GM23338 (cell line): Measurements from ENCODE around the gene AREL1. TPM values are rescaled to one million over a fixed set of nuclear protein-coding genes. Genes with fewer than 3 reads are reported as not detected.

Experiments used
- ATAC-seq: fragments of 200-7000 bp; cut with Tn5 transposase; 3 replicates; pipeline ENCODE4 v1.9.1; 2020
- DNase-seq: peaks from one replicate; pipeline ENCODE4 v3.0.0-alpha.2; 2015; ENCODE audit warnings: low spot score
- H2AFZ ChIP-seq: fragments of 200-600 bp; sonication (generic); 2 replicates; pipeline ENCODE4 v1.8.0; 2016; ENCODE audit warnings: antibody characterized with exemption, mild to moderate bottlenecking, moderate library complexity
- H3F3A ChIP-seq: fragments of 200-600 bp; sonication (generic); replicated peaks from 2 replicates; pipeline ENCODE4 v1.8.0; 2017; ENCODE audit warnings: antibody characterized with exemption, mixed run types, low read depth
- H3K27ac ChIP-seq: fragments of 200-600 bp; sonication (generic); 2 replicates; pipeline ENCODE4 v1.6.1; 2016; ENCODE audit warnings: low read depth
- H3K27me3 ChIP-seq: fragments of 200-600 bp; sonication (generic); 2 replicates; pipeline ENCODE4 v1.8.0; 2016; ENCODE audit warnings: mild to moderate bottlenecking, mixed run types, moderate library complexity; ENCODE audit not compliant: insufficient read depth
- H3K36me3 ChIP-seq: fragments of 200-600 bp; sonication (generic); 2 replicates; pipeline ENCODE4 v1.8.0; 2016; ENCODE audit warnings: mild to moderate bottlenecking; ENCODE audit not compliant: insufficient read depth
- H3K4me1 ChIP-seq: fragments of 200-600 bp; sonication (generic); 2 replicates; pipeline ENCODE4 v1.8.0; 2016; ENCODE audit warnings: mild to moderate bottlenecking, moderate library complexity; ENCODE audit not compliant: insufficient read depth
- H3K4me2 ChIP-seq: fragments of 200-600 bp; sonication (generic); 2 replicates; pipeline ENCODE4 v1.7.1; 2017; ENCODE audit warnings: mixed run types
- H3K4me3 ChIP-seq: fragments of 200-600 bp; sonication (generic); 2 replicates; pipeline ENCODE4 v1.6.1; 2016; ENCODE audit warnings: mixed run types
- H3K79me2 ChIP-seq: fragments of 200-600 bp; sonication (generic); replicated peaks from 2 replicates; pipeline ENCODE4 v1.8.0; 2017; ENCODE audit warnings: mild to moderate bottlenecking; ENCODE audit not compliant: insufficient read depth
- H3K9me2 ChIP-seq: fragments of 200-600 bp; sonication (generic); 2 replicates; pipeline ENCODE4 v1.8.0; 2017; ENCODE audit not compliant: insufficient read depth
- H4K20me1 ChIP-seq: fragments of 200-600 bp; sonication (generic); replicated peaks from 2 replicates; pipeline ENCODE4 v1.8.0; 2017; ENCODE audit warnings: mild to moderate bottlenecking; ENCODE audit not compliant: insufficient read depth
- H3K27ac Mint-ChIP-seq: 2 replicates; pipeline ENCODE4 v1.8.0; 2020; ENCODE audit warnings: inconsistent platforms, mild to moderate bottlenecking, moderate library complexity, mixed read lengths
- H3K27me3 Mint-ChIP-seq: 3 replicates; pipeline ENCODE4 v1.8.0; 2022; ENCODE audit warnings: low read depth, mild to moderate bottlenecking, moderate library complexity, mixed read lengths, inconsistent platforms; ENCODE audit not compliant: insufficient read depth, poor library complexity
- H3K36me3 Mint-ChIP-seq: 3 replicates; pipeline ENCODE4 v1.8.0; 2021; ENCODE audit warnings: low read depth, mild to moderate bottlenecking, inconsistent platforms, moderate library complexity, mixed read lengths
- H3K4me1 Mint-ChIP-seq: 3 replicates; pipeline ENCODE4 v1.8.0; 2020; ENCODE audit warnings: mild to moderate bottlenecking, inconsistent platforms, mixed read lengths
- H3K4me3 Mint-ChIP-seq: 3 replicates; pipeline ENCODE4 v1.8.0; 2021; ENCODE audit warnings: moderate library complexity, mild to moderate bottlenecking, inconsistent platforms, mixed read lengths
- H3K9me3 Mint-ChIP-seq: 3 replicates; pipeline ENCODE4 v1.8.0; 2020; ENCODE audit warnings: moderate library complexity, mild to moderate bottlenecking, inconsistent platforms, mixed read lengths
- CREB1 ChIP-seq: fragments of 250-450 bp; sonication (Bioruptor Pico); IDR thresholded peaks from 2 replicates; pipeline ENCODE4 v1.5.0; 2020; ENCODE audit warnings: low read depth, mild to moderate bottlenecking, moderate library complexity
- JUNB ChIP-seq: IDR thresholded peaks from one replicate; pipeline ENCODE4 v1.6.1; 2016; ENCODE audit warnings: antibody characterized with exemption; ENCODE audit not compliant: unreplicated experiment
- NANOG ChIP-seq: IDR thresholded peaks from 2 replicates; pipeline ENCODE4 v1.6.1; 2016; ENCODE audit warnings: antibody characterized with exemption, borderline replicate concordance
- REST ChIP-seq: IDR thresholded peaks from one replicate; pipeline ENCODE4 v1.6.1; 2018; ENCODE audit warnings: antibody characterized with exemption; ENCODE audit not compliant: unreplicated experiment
- ZNF462 ChIP-seq: fragments of 250-450 bp; sonication (Bioruptor Pico); IDR thresholded peaks from 2 replicates; pipeline ENCODE4 v1.5.0; 2020; ENCODE audit warnings: mild to moderate bottlenecking, moderate library complexity
- polyA plus RNA-seq: library from polyadenylated mRNA; unstranded; fragments of >200 nt; fragmentation: Nextera tagmentation; extraction: Ambion mirVana; gene quantifications from 2 replicates; pipeline ENCODE4 v1.2.1, GENCODE V29; 2016
- total RNA-seq: library from RNA; depleted of rRNA; stranded (reverse); fragments of >200 nt; shearing (Covaris generic); gene quantifications from 2 replicates; pipeline ENCODE4 v1.2.3, GENCODE V29; 2014

Gene AREL1
- total and polyA plus RNA-seq, 2 experiments from 2014 or later, result 7.5 to 23.6 TPM

GRCh38 chr14:74649673-74650072 is 63.2 kb downstream of the AREL1 start:
- H3F3A ChIP-seq, result no peaks in the 10 kb centered on the region
- Mint-ChIP-seq H3K9me3 (no peaks in the 10 kb centered on the region), H3K4me1 (peaks cover 9% of the 10 kb centered on the region; the same call in 2 of the 3 replicates), H3K4me3 (no peak overlapping the region), H3K27ac (no peak overlapping the region), H3K27me3 (peaks cover 3% of the 10 kb centered on the region), H3K36me3 (no peaks in the 10 kb centered on the region)
- H3K79me2 ChIP-seq, result no peaks in the 10 kb centered on the region
- H3K27me3 ChIP-seq, result no peaks in the 10 kb centered on the region
- DNase-seq (no peak), ATAC-seq (no peak)
- no peak overlapping the region for H3K4me2 ChIP-seq
- no peak overlapping the region for H3K27ac ChIP-seq
- H3K4me3 ChIP-seq, result no peak overlapping the region
- H3K36me3 ChIP-seq, result no peaks in the 10 kb centered on the region
- no peak for TF ChIP-seq NANOG
- no peak for TF ChIP-seq ZNF462 (CRISPR knock-in tag)
- no peak for TF ChIP-seq CREB1 (CRISPR knock-in tag)
- TF ChIP-seq JUNB, result no peak
- no peak for TF ChIP-seq REST
- no peaks in the 10 kb centered on the region for H3K4me1 ChIP-seq
- H4K20me1 ChIP-seq, result no peaks in the 10 kb centered on the region
- H3K9me2 ChIP-seq, result no peaks in the 10 kb centered on the region
- no peak overlapping the region for H2AFZ ChIP-seq
